WI38 (cell line): ENCODE data around the gene PGLYRP2.
"Not testable (repeated sequence)": the region's sequence is repeated elsewhere in the genome, so short reads cannot be mapped to it uniquely, and the experiment has no call there.

Source experiments
- H3K4me3 ChIP-seq: 2 replicates; pipeline ENCODE4 v1.5.1; 2011; ENCODE audit warnings: low read depth, mild to moderate bottlenecking, control low read depth, low read length
- TF ChIP-seq, protein P1 (sequence below): IDR thresholded peaks from 2 replicates; pipeline ENCODE4 v1.5.1; 2012; ENCODE audit warnings: low read depth, mild to moderate bottlenecking, control low read depth, low read length

Gene PGLYRP2

DNA sequence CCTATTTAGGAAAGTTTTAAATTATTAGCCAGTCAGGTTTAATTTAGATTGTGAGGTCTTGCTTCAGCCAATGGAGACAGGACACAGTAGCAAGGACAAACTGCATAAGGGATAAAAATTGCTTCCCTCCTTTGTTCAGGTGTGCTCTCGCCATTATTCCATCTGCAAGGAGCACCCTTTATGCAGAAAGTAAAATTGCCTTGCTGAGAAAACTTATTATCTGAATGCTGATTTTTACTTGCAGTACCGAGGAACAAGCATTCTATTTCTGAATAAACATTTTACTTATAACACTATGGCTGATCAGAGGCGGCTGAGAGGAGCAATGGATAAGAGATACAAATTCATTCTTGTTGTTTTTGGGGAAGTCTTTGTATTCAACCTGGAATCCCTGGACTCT, 37.1 kb upstream of the PGLYRP2 start:
- TF ChIP-seq, protein P1, sequence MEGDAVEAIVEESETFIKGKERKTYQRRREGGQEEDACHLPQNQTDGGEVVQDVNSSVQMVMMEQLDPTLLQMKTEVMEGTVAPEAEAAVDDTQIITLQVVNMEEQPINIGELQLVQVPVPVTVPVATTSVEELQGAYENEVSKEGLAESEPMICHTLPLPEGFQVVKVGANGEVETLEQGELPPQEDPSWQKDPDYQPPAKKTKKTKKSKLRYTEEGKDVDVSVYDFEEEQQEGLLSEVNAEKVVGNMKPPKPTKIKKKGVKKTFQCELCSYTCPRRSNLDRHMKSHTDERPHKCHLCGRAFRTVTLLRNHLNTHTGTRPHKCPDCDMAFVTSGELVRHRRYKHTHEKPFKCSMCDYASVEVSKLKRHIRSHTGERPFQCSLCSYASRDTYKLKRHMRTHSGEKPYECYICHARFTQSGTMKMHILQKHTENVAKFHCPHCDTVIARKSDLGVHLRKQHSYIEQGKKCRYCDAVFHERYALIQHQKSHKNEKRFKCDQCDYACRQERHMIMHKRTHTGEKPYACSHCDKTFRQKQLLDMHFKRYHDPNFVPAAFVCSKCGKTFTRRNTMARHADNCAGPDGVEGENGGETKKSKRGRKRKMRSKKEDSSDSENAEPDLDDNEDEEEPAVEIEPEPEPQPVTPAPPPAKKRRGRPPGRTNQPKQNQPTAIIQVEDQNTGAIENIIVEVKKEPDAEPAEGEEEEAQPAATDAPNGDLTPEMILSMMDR = no peak
- no peak overlapping the region for H3K4me3 ChIP-seq

- H3K4me3 ChIP-seq = not testable (repeated sequence)
Measured at GRCh38 chr19:15515227-15515625, 35.9 kb upstream of the PGLYRP2 start.

- H3K4me3 ChIP-seq = no peak overlapping the region
- TF ChIP-seq, protein P1 = no peak
Measured at GRCh38 chr19:15511671-15512424, 32.5 kb upstream of the PGLYRP2 start.

DNA sequence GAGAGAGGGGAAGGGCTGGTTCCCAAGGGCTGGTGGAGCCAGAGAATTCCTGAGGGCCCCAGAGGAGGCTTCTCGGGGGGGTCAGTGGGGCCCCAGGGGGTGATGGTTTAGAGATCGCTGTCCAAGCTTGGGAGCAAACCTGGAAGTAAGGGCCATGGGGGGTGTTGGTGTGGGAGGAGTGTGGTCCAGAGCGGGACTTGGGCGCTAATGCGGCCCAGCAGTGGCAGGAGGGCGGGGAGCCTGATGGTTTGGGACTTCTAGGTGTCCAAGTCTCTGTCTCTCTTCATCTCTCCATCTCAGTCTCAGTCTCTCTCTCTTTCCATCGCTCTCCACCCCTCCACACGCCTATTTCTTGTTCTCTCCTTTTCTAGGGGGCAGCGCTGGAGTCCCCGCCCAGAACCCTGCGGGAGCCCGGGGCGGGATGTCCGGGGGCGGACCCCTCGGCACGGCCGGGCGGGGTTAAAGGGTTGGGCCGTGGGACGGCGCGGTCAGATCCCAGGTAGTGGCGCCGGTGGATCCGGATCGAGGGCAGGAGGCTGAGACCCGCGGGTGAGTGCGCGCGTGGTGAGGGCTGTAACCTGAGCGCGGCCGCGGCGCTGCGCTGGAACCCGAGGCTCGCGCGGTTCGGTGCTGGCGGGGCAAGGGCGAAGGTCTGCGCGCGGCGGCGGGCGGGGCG, 28.9 kb upstream of the PGLYRP2 start, which contains the start of gene CYP4F22:
Gene CYP4F22 (plus strand): TSS at position 491 of the 676 bp plus-strand sequence. CDS start 16,812 bp downstream, outside the sequence.
- H3K4me3 ChIP-seq = no peak within 1 kb of the TSS
- TF ChIP-seq, protein P1 = no peak

GRCh38 chr19:15507068-15508034, 28.1 kb upstream of the PGLYRP2 start:
- no peak overlapping the region for H3K4me3 ChIP-seq
- TF ChIP-seq, protein P1 = no peak

GRCh38 chr19:15506074-15506571, 26.8 kb upstream of the PGLYRP2 start:
- H3K4me3 ChIP-seq = no peak overlapping the region
- TF ChIP-seq, protein P1 = no peak

- TF ChIP-seq, protein P1 = no peak
- no peak overlapping the region for H3K4me3 ChIP-seq
Measured at GRCh38 chr19:15502264-15502663, 23.0 kb upstream of the PGLYRP2 start.
